ENCODE results near the gene SCRN1.

- TF ChIP-seq, protein P1, sequence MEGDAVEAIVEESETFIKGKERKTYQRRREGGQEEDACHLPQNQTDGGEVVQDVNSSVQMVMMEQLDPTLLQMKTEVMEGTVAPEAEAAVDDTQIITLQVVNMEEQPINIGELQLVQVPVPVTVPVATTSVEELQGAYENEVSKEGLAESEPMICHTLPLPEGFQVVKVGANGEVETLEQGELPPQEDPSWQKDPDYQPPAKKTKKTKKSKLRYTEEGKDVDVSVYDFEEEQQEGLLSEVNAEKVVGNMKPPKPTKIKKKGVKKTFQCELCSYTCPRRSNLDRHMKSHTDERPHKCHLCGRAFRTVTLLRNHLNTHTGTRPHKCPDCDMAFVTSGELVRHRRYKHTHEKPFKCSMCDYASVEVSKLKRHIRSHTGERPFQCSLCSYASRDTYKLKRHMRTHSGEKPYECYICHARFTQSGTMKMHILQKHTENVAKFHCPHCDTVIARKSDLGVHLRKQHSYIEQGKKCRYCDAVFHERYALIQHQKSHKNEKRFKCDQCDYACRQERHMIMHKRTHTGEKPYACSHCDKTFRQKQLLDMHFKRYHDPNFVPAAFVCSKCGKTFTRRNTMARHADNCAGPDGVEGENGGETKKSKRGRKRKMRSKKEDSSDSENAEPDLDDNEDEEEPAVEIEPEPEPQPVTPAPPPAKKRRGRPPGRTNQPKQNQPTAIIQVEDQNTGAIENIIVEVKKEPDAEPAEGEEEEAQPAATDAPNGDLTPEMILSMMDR (IDR thresholded peaks at IDR 0.05): no peak
- no peak for TF ChIP-seq ZFX (IDR thresholded peaks at IDR 0.05; ENCODE audit: borderline replicate concordance)
Observed at GRCh38 chr7:29879609-29880008, 110.0 kb downstream of the SCRN1 start.
